ENCODE data around the gene PWWP2B. TPM values are rescaled to one million over a fixed set of nuclear protein-coding genes. Genes with fewer than 3 reads are reported as not detected.

Gene PWWP2B
- total and polyA plus RNA-seq, 2 experiments from 2014 or later: 0.66 to 5.8 TPM

- WGBS, 2 experiments (ENCODE audit: low coverage in 1 of 2, low lambda C conversion rate in 2 of 2, missing lambda C conversion rate in 2 of 2): 93 to 95% methylated on average over 12 of the region's 12 CpGs
- Histone ChIP-seq H3F3A (ENCODE audit: insufficient read depth) (no peaks in the 10 kb centered on the region), H3K36me3 (ENCODE audit: low read depth) (no peaks in the 10 kb centered on the region), H3K4me2 (ENCODE audit: unreplicated experiment) (no peak overlapping the region), H3K4me3 (no peak overlapping the region), H3K27ac (no peak overlapping the region), H3K9me3 (ENCODE audit: low read depth) (no peaks in the 10 kb centered on the region), H3K4me1 (ENCODE audit: insufficient read depth) (no peaks in the 10 kb centered on the region), H4K20me1 (ENCODE audit: insufficient read depth) (no peaks in the 10 kb centered on the region), H2AFZ (no peak overlapping the region), H3K9me2 (ENCODE audit: insufficient read depth) (no peaks in the 10 kb centered on the region), H3K79me2 (ENCODE audit: insufficient read depth) (no peaks in the 10 kb centered on the region), H3K27me3 (replicated peaks; ENCODE audit: insufficient read depth) (no peaks in the 10 kb centered on the region), H3K9ac (no peak overlapping the region)
- TF ChIP-seq EZH2 (IDR thresholded peaks at IDR 0.05; ENCODE audit: insufficient read depth, poor library complexity, severe bottlenecking) (no peak), EZH2phosphoT487 (IDR thresholded peaks at IDR 0.05; ENCODE audit: insufficient read depth, low read depth) (no peak)
- in situ Hi-C loops (cut with MboI): no loop called here
- no peak for DNase-seq
These were observed 40.3 kb upstream of the PWWP2B start for GRCh38 chr10:132356621-132357195.

GRCh38 chr10:132357286-132358058, 39.5 kb upstream of the PWWP2B start:
- no peak for DNase-seq
- Histone ChIP-seq H3K27me3 (replicated peaks; ENCODE audit: insufficient read depth) (no peaks in the 10 kb centered on the region), H3K4me3 (no peak overlapping the region), H3K79me2 (ENCODE audit: insufficient read depth) (no peaks in the 10 kb centered on the region), H4K20me1 (ENCODE audit: insufficient read depth) (no peaks in the 10 kb centered on the region), H2AFZ (no peak overlapping the region), H3F3A (ENCODE audit: insufficient read depth) (no peaks in the 10 kb centered on the region), H3K36me3 (ENCODE audit: low read depth) (no peaks in the 10 kb centered on the region), H3K9me2 (ENCODE audit: insufficient read depth) (no peaks in the 10 kb centered on the region), H3K4me1 (ENCODE audit: insufficient read depth) (no peaks in the 10 kb centered on the region), H3K27ac (no peak overlapping the region), H3K9ac (no peak overlapping the region), H3K9me3 (ENCODE audit: low read depth) (no peaks in the 10 kb centered on the region), H3K4me2 (ENCODE audit: unreplicated experiment) (no peak overlapping the region)
- WGBS, 2 experiments (ENCODE audit: low coverage in 1 of 2, low lambda C conversion rate in 2 of 2, missing lambda C conversion rate in 2 of 2): 91 to 92% methylated on average over 15 of the region's 15 CpGs
- no peak for TF ChIP-seq EZH2 (IDR thresholded peaks at IDR 0.05; ENCODE audit: insufficient read depth, poor library complexity, severe bottlenecking)
- TF ChIP-seq EZH2phosphoT487 (IDR thresholded peaks at IDR 0.05; ENCODE audit: insufficient read depth, low read depth): no peak
- in situ Hi-C loops (cut with MboI): no loop called here

- Histone ChIP-seq H3K79me2 (ENCODE audit: insufficient read depth) (no peaks in the 10 kb centered on the region), H3K27ac (no peak overlapping the region), H4K20me1 (ENCODE audit: insufficient read depth) (no peaks in the 10 kb centered on the region), H3K36me3 (ENCODE audit: low read depth) (no peaks in the 10 kb centered on the region), H3K9me2 (ENCODE audit: insufficient read depth) (no peaks in the 10 kb centered on the region), H3K9ac (no peak overlapping the region), H3K4me3 (no peak overlapping the region), H3F3A (ENCODE audit: insufficient read depth) (peaks cover 3% of the 10 kb centered on the region; the same call in 1 of the 2 replicates), H2AFZ (no peak overlapping the region), H3K4me1 (ENCODE audit: insufficient read depth) (no peaks in the 10 kb centered on the region), H3K4me2 (ENCODE audit: unreplicated experiment) (no peak overlapping the region), H3K9me3 (ENCODE audit: low read depth) (no peaks in the 10 kb centered on the region), H3K27me3 (replicated peaks; ENCODE audit: insufficient read depth) (no peaks in the 10 kb centered on the region)
- in situ Hi-C loops (cut with MboI): loop anchor here (10.0 kb wide), 1 partner anchor 135 kb away; no protein-coding TSS in a partner anchor
- DNase-seq: no peak
- no peak for TF ChIP-seq EZH2 (IDR thresholded peaks at IDR 0.05; ENCODE audit: insufficient read depth, poor library complexity, severe bottlenecking)
- 75 to 76% methylated on average over 17 to 20 of the region's 21 CpGs for WGBS, 2 experiments (ENCODE audit: low coverage in 1 of 2, low lambda C conversion rate in 2 of 2, missing lambda C conversion rate in 2 of 2)
These were observed 37.5 kb upstream of the PWWP2B start for GRCh38 chr10:132359305-132360040.

- TF ChIP-seq EZH2phosphoT487 (IDR thresholded peaks at IDR 0.05; ENCODE audit: insufficient read depth, low read depth) (no peak), EZH2 (IDR thresholded peaks at IDR 0.05; ENCODE audit: insufficient read depth, poor library complexity, severe bottlenecking) (no peak)
- Histone ChIP-seq H3F3A (ENCODE audit: insufficient read depth) (peaks cover 8% of the 10 kb centered on the region; the same call in 1 of the 2 replicates), H3K79me2 (ENCODE audit: insufficient read depth) (no peaks in the 10 kb centered on the region), H3K4me1 (ENCODE audit: insufficient read depth) (no peaks in the 10 kb centered on the region), H3K36me3 (ENCODE audit: low read depth) (no peaks in the 10 kb centered on the region), H3K9me3 (ENCODE audit: low read depth) (no peaks in the 10 kb centered on the region), H3K27me3 (replicated peaks; ENCODE audit: insufficient read depth) (no peaks in the 10 kb centered on the region), H2AFZ (no peak overlapping the region), H4K20me1 (ENCODE audit: insufficient read depth) (no peaks in the 10 kb centered on the region), H3K9me2 (ENCODE audit: insufficient read depth) (no peaks in the 10 kb centered on the region), H3K27ac (no peak overlapping the region), H3K4me2 (ENCODE audit: unreplicated experiment) (no peak overlapping the region), H3K9ac (no peak overlapping the region), H3K4me3 (no peak overlapping the region)
- peak; percentile 27 for DNase-seq
- in situ Hi-C loops (cut with MboI): loop anchor here (10.0 kb wide), 1 partner anchor 136 kb away; no protein-coding TSS in a partner anchor
- WGBS, 2 experiments (ENCODE audit: low coverage in 1 of 2, low lambda C conversion rate in 2 of 2, missing lambda C conversion rate in 2 of 2): 82 to 86% methylated on average over 22 of the region's 22 CpGs
These were observed 36.1 kb upstream of the PWWP2B start for GRCh38 chr10:132360766-132361447.
